Middle frontal gyrus (tissue), 1 donor: ENCODE data around the gene FOXK1.

Source experiments
- DNase-seq: peaks from one replicate; pipeline ENCODE4 v3.0.0-alpha.2; 2015; ENCODE audit warnings: low spot score; ENCODE audit errors: extremely low spot score

Gene FOXK1

DNA sequence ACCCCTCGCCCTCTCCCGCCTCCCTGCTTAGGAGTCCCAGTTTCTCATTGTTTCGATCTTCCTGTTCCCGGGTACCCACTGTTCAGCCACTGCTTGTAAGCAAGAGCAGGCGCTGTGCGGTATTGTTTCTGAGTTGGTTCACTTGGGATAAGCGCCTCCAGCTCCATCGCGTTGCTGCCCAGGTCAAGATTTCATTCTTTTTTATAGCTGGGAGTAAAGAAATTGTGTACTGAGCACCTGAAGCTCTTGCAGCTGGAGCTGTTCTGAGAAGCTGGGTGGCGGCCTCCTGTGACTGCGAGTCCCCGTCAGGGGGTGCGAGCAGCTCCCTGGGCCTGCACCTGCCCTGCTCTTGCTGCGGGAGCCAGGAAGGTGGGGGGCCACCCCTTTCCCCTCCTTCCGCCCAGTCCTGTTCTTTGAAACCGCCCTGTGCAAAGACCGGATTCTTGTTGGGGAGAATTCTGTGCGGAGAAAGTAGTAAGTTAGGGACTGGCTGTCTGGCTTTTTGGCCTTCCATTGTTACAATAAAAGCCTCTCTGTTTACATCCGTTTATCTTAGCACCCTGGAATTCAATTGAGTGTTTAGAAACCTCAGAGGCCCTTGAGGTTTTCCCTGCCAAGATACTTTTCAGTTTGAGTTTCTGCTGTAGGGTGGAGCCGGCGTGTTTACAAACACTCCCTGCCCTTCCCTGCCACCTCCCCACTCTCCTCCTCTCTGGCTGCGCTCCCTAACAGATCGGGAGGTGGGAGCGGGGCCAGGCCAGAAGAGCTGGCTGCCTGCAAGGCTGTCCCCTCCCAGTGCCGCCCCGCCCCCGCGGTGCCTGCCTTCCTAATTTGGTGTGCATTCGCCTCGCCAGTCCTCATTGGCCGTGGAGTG lies 62.5 kb downstream of the FOXK1 start:
- peak; percentile 65 for DNase-seq

DNA sequence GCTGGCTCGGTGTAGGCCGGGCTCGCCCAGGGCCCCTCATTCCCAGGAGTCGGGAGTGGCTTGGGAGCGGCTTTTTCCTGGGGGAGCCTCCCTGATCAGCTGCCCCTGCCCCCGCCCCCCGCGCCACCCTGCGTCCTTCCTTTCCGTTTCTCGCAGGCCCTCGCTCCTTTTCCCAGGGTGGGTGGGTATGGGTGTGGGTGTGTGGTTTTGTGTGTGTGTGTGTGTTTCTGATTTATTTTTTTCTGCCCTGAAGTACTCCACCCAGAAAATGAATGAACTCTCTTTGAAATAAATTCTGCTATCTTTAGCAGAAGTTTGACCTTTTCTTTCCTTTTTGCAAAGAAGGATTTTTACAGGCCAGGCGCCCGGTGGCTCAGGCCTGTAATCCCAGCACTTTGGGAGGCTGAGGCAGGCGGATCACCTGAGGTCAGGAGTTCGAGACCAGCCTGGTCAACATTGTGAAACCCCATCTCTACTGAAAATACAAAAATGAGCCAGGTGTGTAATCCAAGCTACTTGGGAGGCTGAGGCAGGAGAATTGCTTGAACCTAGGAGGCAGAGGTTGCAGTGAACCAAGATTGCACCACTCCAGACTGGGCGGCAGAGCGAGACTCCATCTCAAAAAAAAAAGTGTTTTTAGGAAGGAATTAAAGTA lies 63.3 kb downstream of the FOXK1 start:
- DNase-seq: no peak

DNA sequence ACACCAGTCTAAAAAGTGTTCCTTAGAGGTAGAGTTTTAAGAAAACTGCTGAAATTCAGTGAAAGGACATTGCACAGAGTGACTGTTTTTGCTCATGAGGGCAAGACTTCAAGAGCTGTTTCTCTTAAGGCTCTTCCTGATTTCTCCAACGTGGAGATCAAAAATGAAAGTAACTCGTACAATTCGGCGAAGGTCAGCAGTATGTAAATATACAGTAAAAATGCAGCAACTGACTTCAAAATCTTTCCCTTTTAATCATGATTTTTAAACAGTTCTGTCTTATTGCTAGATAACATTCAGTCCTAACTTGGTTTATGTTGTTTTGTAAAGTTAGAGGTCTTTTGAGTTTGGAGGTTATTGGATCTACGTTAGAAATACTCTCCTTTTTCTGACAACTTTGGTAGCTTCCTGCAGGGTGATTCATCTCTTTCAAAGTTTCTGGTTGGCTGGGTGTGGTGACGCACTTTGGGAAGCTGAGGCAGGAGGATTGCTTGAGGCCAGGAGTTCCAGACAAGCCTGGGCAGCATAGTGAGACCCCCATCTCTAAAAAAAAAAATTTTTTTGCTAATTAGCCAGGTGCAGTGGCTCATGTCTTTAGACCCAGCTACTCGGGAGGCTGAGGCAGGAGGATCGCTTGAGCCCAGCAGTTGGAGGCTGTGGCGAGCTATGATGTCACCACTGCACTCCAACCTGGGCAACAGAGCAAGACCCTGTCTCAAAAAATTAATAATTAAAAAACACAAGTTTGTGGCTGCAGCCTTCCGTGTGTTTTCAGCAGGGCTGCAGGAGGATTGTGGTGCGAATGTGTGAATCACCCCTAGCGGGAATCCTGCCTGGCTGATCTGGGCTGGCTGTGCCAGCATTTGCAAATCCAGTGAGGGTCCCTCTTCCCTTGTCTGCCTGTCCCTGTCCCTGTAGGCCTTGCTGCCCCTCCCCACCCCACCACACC lies 64.2 kb downstream of the FOXK1 start:
- DNase-seq: no peak

DNA sequence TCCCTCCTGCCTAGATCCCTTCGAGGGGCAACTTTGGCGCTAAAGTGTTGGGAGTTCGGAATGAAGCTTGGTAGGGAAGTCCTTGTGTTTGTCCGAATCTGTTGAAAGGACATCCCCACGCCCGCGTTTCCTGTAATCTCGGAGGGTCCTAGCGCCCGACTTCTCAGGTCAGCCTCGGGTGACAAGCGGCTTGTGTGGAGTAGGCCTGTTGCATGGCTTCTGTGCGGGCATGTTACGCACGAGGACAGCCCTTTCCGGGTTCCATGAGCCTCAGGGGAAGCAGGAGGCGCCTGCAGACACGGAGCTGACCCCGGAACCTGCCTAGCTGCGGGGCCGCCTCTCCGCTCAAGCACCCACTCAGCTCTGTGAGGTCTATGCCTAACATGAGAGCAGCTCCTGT lies 64.9 kb downstream of the FOXK1 start:
- DNase-seq: no peak

DNA sequence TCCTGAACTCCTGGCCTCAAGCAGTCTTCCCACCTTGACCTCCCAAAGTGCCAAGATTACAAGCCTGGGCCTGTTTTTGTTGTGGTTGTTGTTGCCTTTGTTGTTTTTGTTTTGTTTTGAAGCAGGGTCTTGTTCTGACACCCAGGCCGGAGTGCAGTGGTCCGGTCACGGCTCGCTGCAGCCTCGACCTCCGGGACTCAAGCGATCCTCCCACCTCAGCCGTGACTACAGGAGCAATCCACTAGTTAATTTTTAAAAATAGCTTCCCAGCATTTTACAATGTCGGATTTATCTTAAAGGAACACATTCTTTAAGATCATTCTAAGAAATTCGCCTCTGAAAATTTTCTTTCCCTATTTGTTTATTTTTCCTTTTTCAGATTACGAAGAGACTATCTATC lies 65.7 kb downstream of the FOXK1 start:
- no peak for DNase-seq

DNA sequence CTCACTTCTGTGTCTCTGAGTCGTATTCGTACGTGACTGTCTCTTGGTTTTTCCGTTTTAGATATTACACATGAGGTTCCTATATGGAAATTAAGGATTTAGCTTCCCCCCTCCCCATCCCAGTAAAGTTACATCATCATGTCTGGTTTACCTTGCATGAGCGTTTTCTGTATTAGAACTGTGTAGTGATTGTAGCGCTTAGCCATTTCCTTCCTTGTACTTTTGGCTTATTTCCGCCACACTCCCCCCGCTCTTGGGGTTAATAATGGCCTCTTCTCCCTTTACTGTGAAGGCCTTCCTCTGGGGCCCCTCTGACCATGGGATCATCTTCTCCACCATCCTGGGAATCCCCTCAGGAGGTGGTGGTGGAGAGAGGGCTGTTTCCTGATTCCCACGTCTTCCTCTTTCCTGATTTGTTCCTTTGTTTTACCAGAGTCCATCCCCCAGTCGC lies 66.2 kb downstream of the FOXK1 start:
- DNase-seq: no peak

DNA sequence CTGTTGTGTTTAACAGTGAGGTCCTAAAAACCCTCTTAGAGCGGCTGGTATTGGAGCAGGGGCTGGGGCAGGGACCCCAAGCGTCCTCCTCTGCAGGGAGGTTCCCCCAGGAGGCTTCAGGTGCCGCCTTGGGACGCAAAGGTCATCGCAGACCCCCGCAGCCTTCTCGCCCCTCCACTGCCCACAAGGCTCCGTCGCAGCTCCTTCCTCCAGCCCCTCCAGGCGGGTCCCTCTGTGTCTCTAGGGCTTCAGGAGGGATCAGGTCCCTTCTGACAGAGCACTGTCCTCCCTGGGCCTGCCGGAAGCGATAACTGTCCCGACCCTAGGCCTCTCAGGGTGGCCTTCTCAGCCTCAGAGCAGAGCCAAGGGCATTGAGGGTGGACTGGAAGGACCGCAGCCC lies 67.3 kb downstream of the FOXK1 start:
- no peak for DNase-seq

DNA sequence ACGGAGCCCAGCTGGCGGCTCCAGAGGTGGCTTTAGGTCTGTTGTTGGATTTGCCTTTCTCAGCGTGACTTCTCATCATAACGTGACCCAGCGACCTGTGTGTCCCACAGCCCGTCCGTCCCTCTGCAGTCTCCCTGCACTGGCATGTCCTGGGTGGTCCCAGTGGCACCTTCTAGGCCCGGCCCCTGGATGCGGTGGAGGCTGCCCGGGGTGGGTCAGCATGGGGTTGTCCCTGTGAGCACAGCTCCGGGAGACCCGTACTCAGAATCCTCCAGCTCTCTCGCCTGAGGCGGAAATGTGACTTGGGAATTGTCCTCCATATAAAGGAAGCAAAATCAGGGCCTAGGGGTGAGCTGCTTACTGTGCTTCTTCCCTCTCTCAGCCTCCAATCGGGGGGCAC lies 67.7 kb downstream of the FOXK1 start:
- no peak for DNase-seq

DNA sequence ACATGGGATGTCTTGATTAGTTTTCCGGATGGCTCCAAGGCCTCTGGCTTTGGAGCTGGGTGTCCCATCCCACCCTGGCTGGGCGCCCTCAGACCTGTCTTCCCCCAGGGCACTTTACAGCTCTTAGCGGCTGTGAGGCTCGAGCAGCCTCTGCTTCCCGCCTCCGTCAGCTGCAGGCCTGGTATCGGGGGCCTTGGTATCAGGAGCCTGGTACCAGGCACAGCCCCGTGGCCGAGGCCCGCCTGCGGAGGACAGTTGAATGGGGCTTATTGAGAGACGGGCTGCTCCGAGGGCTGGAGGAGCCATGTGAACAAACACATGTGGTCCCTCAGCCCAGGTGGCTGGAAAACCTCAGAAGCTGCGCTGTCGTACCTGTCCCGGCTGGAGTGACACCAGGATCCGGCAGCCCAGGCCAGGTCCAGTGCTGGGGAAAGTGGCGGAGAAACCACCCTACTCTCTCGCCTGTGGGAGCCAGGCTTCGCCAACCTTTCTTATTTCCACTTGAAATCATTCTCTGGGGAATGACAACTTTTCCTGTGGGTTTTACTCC lies 69.4 kb downstream of the FOXK1 start:
- no peak for DNase-seq

DNA sequence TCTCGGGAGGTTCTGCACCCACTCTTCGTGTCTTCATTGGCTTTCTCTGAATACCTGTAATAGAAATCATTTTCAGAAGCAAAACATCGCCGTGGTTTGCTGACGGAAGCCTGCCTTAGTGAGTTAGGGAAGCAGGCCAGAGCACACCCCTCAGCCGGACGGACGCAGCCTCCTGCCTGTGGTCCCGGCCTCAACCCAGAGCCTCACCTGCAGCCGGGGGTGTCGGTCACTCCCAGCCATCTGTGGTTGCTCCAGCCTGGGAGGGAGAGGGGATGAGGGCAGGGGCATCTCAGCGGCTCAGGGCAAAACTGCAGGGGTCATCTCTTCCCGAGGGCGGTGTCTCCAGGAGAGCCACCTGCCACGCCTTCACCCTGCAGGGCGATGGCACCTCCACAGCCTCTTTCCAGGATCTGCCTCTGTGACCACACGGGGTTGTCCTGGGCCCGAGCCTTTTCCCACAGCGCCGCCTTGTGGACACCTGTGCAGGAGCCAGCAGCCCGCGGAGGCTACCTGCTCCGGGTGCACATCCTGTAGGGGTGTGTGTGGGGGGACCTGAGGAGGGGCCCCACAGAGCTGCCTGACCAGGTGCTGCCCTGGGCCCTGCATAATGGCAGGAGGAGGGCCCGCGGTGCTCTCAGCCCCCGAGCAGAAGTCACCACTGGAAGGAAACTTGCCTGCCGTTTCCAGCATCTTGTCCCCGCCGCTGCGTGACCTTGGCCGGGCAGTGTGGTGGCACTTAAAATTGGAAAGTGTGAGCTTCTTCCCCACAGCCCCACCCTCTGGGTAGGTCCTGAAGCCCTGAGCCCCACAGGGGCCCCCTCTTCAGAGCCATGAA lies 71.7 kb downstream of the FOXK1 start:
- DNase-seq: peak; percentile 26

DNA sequence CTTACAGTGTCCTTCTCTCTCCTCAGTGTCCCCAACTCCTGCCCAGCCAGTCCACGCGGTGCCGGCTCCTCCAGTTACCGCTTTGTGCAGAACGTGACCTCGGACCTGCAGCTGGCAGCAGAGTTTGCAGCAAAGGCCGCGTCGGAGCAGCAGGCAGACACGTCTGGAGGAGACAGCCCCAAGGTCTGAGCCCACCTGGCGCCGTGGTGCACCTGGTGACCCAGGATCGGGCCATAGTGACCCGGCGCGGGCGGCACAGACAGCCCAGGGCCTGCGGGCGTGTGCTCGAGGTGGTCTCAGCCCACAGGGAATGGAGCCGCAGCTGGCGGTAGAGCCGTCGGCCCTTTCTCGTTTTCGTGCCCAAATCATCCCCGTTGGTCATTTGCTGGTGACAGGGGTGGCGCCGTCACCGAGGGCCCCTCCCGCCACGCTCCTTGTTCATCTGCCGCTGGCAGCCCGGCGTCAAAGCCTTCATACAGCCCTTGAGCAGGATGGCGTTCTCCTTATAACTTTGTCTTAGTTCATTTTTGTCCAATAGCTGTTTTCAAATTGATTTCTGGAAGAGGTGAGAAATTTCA lies 72.4 kb downstream of the FOXK1 start:
- no peak for DNase-seq

DNA sequence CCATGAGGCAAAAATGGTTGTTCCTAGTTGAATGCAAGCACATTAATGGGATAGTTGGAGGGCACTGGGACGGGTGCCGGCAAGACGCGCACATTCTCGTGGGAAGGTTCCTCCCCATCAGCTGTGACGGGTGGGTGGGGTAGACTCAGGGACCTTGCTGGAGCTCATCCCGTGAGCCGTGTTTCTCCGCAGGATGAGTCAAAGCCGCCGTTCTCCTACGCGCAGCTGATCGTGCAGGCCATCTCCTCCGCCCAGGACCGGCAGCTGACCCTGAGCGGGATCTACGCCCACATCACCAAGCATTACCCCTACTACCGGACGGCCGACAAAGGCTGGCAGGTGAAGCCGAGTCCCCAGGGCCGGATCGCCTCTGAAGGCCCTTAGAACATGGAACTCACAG lies 73.0 kb downstream of the FOXK1 start:
- no peak for DNase-seq

DNA sequence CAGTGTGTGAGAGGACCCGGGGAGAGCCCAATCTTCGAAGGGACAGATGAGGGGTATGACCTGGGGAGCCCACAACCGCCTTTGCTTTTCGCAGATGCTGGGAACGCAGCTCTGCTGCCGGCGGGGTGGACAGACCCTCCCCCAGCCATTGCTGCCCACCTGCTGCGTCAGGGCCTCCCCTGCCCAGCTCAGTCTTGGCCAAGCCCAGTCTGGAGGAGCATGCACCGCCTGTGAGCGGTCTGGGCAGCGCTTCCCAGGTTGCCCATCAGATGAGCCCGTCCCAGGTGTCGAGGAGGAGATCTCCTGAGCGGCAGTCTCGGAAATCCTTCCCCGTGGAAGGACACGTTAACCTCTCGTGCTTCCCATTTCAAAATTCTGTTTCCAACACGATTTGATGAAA lies 76.0 kb downstream of the FOXK1 start:
- no peak for DNase-seq

DNA sequence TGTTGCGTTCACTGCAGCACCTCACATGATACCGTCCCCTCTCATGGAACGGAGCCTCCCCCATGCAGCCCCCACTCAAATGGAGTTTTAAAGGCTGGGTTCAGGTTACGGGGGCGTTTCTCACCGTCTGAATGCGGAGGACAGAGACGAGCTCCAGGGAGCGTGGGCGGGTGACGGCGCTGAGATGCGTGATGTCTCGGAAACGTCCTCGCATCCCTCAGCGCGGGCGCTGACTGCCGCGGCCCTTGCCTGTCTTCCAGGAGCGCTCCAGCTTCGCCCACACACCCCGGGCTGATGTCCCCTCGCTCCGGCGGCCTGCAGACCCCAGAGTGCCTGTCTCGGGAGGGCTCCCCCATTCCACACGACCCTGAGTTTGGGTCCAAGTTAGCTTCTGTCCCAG lies 76.7 kb downstream of the FOXK1 start:
- no peak for DNase-seq

DNA sequence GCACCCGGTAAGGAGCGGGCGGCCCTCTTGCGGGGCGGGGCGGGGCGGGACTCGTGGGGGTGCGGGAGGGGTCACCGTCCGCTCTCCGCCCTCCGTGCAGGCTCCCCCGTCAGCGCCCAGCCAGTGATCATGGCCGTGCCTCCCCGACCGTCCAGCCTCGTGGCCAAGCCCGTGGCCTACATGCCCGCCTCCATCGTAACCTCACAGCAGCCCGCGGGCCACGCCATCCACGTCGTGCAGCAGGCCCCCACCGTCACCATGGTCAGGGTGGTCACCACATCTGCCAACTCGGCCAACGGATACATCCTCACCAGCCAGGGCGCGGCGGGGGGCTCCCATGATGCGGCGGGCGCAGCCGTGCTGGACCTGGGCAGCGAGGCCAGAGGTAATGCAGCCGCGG lies 77.1 kb downstream of the FOXK1 start:
- no peak for DNase-seq

DNA sequence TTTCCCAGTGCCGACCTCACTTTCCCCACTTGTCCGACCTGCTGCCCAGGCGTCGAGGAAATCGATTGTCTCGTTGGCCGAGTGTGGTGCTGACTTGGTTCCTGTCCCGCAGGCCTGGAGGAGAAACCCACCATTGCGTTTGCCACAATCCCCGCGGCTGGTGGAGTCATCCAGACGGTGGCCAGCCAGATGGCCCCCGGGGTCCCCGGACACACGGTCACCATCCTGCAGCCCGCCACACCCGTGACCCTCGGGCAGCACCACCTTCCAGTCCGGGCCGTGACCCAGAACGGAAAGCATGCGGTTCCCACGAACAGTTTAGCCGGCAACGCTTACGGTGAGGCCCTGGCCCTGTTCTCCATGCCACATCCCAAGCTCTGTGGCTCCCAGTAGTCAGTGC lies 78.9 kb downstream of the FOXK1 start:
- no peak for DNase-seq

DNA sequence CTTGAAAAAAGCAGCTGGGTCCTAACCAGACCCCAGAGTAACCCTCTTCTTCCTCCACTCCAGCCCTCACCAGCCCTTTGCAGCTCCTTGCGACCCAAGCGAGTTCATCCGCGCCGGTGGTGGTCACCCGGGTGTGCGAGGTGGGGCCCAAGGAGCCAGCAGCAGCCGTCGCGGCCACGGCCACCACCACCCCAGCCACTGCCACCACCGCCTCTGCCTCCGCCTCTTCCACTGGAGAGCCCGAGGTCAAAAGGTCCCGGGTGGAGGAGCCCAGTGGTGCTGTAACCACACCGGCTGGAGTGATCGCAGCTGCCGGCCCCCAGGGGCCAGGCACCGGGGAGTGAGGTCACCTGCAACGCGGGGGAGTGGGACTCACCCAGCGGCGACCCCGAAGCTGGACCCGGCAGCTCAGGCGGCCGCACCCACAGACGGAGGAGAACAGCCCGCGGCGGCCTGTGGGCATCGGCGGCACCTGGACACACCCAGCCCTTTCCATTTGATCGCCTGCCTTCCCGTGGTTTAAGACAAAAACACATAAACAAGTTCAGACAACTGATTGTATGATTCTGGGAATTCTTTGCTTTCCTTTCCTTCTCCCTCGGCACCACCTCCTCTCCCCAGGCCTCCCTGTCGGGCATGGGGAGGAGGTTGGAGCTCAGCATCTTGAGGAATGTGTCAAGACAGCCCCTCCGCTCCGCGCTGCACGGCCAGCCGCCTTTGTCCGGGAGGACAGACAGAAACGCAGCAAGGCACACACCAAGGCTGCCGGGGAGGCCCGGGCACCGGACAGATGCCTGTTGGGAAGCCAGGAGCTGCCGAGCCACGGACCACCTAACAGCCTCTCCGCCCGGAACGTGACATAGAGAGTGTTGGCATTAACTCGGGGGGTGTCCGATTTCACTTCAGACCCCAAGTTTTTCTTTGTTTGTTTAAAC lies 80.3 kb downstream of the FOXK1 start:
- DNase-seq: no peak

DNA sequence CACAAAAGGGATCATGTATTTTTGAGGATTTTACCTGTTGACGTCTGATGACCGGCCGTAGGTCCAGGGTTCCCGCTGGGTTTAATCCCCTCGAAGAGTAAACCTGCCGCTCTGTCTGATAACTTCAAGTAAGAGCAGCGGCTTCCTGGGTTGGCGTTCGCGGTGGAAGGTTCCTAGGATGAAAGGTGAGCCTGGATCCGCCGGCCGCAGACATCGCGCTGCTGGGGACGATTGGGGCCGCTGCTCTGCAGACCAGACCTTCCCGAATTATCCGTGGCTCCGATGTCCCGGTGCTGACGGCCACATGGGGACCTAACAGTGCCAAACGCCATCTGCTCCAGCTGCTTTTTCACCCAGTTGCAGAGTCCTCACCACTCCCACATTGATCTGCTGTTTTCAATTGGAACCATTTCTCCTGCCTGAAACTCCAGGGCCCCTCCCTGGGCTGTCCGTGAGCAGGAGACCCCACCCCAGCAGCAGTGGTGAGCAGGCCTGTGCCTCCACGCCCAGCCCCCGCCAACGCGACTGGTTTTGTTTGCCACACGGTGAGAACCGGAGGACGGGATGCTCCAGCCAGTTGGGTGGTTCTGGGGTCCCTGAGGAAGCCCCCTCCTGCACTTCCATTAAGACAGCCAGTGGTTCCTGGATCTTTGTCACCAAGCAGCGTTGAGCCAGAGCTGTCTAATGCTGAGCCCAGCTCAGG lies 81.1 kb downstream of the FOXK1 start:
- DNase-seq: no peak

DNA sequence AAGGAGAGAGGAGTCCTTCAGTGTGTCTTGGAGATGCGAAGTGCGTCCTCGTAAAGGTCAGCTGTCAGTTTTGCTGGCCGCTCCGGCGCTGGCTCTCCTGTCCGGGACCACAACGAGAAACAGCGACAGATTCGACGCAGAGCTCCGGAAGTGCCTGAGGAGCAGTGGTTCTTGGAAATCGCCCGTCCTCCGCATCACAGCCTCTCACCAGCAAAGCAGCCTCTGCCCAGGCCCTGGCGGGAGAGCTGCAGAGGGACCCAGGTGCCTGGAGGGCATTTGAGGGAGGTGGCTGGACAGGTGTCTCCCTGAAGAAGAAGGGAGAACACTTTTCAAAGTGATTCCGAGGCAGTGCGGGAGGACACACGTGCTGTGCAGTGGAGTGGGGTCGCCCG lies 81.7 kb downstream of the FOXK1 start:
- no peak for DNase-seq
